GM21515 (cell line): ENCODE measurements around the gene TBC1D2B.
"Not testable (repeated sequence)": the region's sequence is repeated elsewhere in the genome, so short reads cannot be mapped to it uniquely, and the experiment has no call there.

Experiments
- ATAC-seq: cut with Tn5 transposase; IDR thresholded peaks from one replicate; pipeline ENCODE4 v1.9.1; 2021; ENCODE audit not compliant: unreplicated experiment

TBC1D2B gene

GRCh38 chr15:78004919-78005634 is 72.4 kb downstream of the TBC1D2B start:
- no peak for ATAC-seq

- no peak for ATAC-seq
These were observed 73.2 kb downstream of the TBC1D2B start for GRCh38 chr15:78004222-78004727.

GRCh38 chr15:78003539-78004008 is 73.9 kb downstream of the TBC1D2B start:
- ATAC-seq: no peak

- no peak for ATAC-seq
These were observed 74.5 kb downstream of the TBC1D2B start for GRCh38 chr15:78002996-78003395.

GRCh38 chr15:78001656-78002055 is 75.9 kb downstream of the TBC1D2B start:
- no peak for ATAC-seq

- no peak for ATAC-seq
These were observed 76.6 kb downstream of the TBC1D2B start for GRCh38 chr15:78000927-78001249.

GRCh38 chr15:78000091-78000926 is 77.2 kb downstream of the TBC1D2B start:
- peak; percentile 63 for ATAC-seq

- no peak for ATAC-seq
These were observed 78.0 kb downstream of the TBC1D2B start for GRCh38 chr15:77999486-77999885.

GRCh38 chr15:77998592-77998991 is 78.9 kb downstream of the TBC1D2B start:
- no peak for ATAC-seq

- ATAC-seq: not testable (repeated sequence)
These were observed 79.6 kb downstream of the TBC1D2B start for GRCh38 chr15:77997761-77998554.

- ATAC-seq: not testable (repeated sequence)
These were observed 80.3 kb downstream of the TBC1D2B start for GRCh38 chr15:77997221-77997620.

- not testable (repeated sequence) for ATAC-seq
These were observed 80.8 kb downstream of the TBC1D2B start for GRCh38 chr15:77996713-77997171.

GRCh38 chr15:77996226-77996625 is 81.3 kb downstream of the TBC1D2B start:
- not testable (repeated sequence) for ATAC-seq

- ATAC-seq: not testable (repeated sequence)
These were observed 82.0 kb downstream of the TBC1D2B start for GRCh38 chr15:77995537-77995918.

GRCh38 chr15:77994893-77995536 is 82.5 kb downstream of the TBC1D2B start:
- ATAC-seq: not testable (repeated sequence)

GRCh38 chr15:77993970-77994693 is 83.4 kb downstream of the TBC1D2B start:
- peak; percentile 54 for ATAC-seq

- no peak for ATAC-seq
These were observed 84.1 kb downstream of the TBC1D2B start for GRCh38 chr15:77993374-77993911.

GRCh38 chr15:77992356-77993222 is 84.9 kb downstream of the TBC1D2B start:
- no peak for ATAC-seq
